DOHH2 (cell line): ENCODE data around the gene MARCHF9.

ENCODE experiments used
- CTCF ChIP-seq: fragments of 200-600 bp; sonication (generic); IDR thresholded peaks from one replicate; pipeline ENCODE4 v1.5.1; 2014; ENCODE audit warnings: antibody characterized with exemption, mild to moderate bottlenecking, low read depth, low read length; ENCODE audit not compliant: poor library complexity, severe bottlenecking
- EZH2phosphoT487 ChIP-seq: fragments of 200-600 bp; sonication (generic); IDR thresholded peaks from 2 replicates; pipeline ENCODE4 v1.6.1; 2017; ENCODE audit warnings: borderline replicate concordance, mild to moderate bottlenecking, antibody characterized with exemption, low read length, moderate library complexity, mixed read lengths

- TF ChIP-seq CTCF (no peak), EZH2phosphoT487 (no peak)
These were observed 22.5 kb downstream of the MARCHF9 start for GRCh38 chr12:57777367-57777766.
